A673 (cell line): Measurements from ENCODE around the gene OR52E1. TPM values are rescaled to one million over a fixed set of nuclear protein-coding genes. Genes with fewer than 3 reads are reported as not detected.

Source experiments
- BruUV-seq: library from RNA; stranded (reverse); fragments of 400-500 nt; replicated peaks from 2 replicates; lab custom pipeline; 2021; lab: Mats Ljungman, UMichigan
- CTCF ChIA-PET: fragments of 300-600 bp; sonication (Branson Sonifier 250); formaldehyde crosslinking; loops from one replicate; lab custom pipeline; 2022; ENCODE audit warnings: antibody characterized with exemption; lab: Charles Lee
- POLR2A ChIA-PET: fragments of 300-600 bp; sonication (Branson Sonifier 250); formaldehyde crosslinking; loops from one replicate; lab custom pipeline; 2022; ENCODE audit warnings: antibody characterized with exemption; ENCODE audit not compliant: low non-redundant PET; lab: Charles Lee
- DNase-seq: peaks from one replicate; pipeline ENCODE4 v3.0.0-alpha.2; 2015; ENCODE audit warnings: low spot score
- H3K27ac ChIP-seq: fragments of 200-600 bp; sonication (generic); 2 replicates; pipeline ENCODE4 v1.5.1; 2016; ENCODE audit warnings: mixed run types, low read depth, mild to moderate bottlenecking, mixed read lengths, antibody characterized with exemption, low read length; ENCODE audit not compliant: poor library complexity, severe bottlenecking
- H3K27me3 ChIP-seq: fragments of 200-600 bp; sonication (generic); replicated peaks from 2 replicates; pipeline ENCODE4 v1.6.1; 2017; ENCODE audit warnings: mixed run types, low read depth, mild to moderate bottlenecking, mixed read lengths, antibody characterized with exemption, low read length; ENCODE audit not compliant: insufficient read depth, poor library complexity
- H3K36me3 ChIP-seq: fragments of 200-600 bp; sonication (generic); 2 replicates; pipeline ENCODE4 v1.6.1; 2016; ENCODE audit warnings: mixed run types, mild to moderate bottlenecking, mixed read lengths, antibody characterized with exemption, low read length; ENCODE audit not compliant: insufficient read depth, poor library complexity, severe bottlenecking
- H3K4me1 ChIP-seq: fragments of 200-600 bp; sonication (generic); 2 replicates; pipeline ENCODE4 v1.6.1; 2017; ENCODE audit warnings: mixed run types, mild to moderate bottlenecking, mixed read lengths, antibody characterized with exemption, low read length; ENCODE audit not compliant: insufficient read depth, poor library complexity, severe bottlenecking
- H3K4me3 ChIP-seq: fragments of 200-600 bp; sonication (generic); 2 replicates; pipeline ENCODE4 v1.5.1; 2016; ENCODE audit warnings: low read depth, mixed run types, mild to moderate bottlenecking, mixed read lengths, low read length; ENCODE audit not compliant: poor library complexity, severe bottlenecking
- H3K9me3 ChIP-seq: fragments of 200-600 bp; sonication (generic); 2 replicates; pipeline ENCODE4 v1.6.1; 2016; ENCODE audit warnings: mixed run types, low read depth, mild to moderate bottlenecking, mixed read lengths, antibody characterized with exemption, low read length; ENCODE audit not compliant: poor library complexity, severe bottlenecking
- CTCF ChIP-seq: fragments of 300-800, 200-600 bp; sonication (generic); conservative IDR thresholded peaks from 2 replicates; pipeline ENCODE4 v1.5.1; 2017; ENCODE audit warnings: low read depth, mild to moderate bottlenecking, antibody characterized with exemption, low read length, moderate library complexity, mixed read lengths
- EZH2 ChIP-seq: fragments of 200-600 bp; sonication (generic); IDR thresholded peaks from 2 replicates; pipeline ENCODE4 v1.6.1; 2017; ENCODE audit warnings: borderline replicate concordance, low read depth, mild to moderate bottlenecking, mixed read lengths, antibody characterized with exemption, low read length; ENCODE audit not compliant: poor library complexity, severe bottlenecking
- intact Hi-C: fragments of 100-400 bp; cut with micrococcal nuclease; formaldehyde crosslinking; loops from one replicate; pipeline ENCODE4 v1.10.0; 2022; ENCODE audit not compliant: unreplicated experiment
- total RNA-seq: library from RNA; stranded (reverse); gene quantifications from 2 replicates; pipeline ENCODE4 v1.2.3, GENCODE V29; 2021

Gene OR52E1
- total RNA-seq, 1 experiment from 2014 or later, result not detected

GRCh38 chr11:5096011-5096410 lies 26.6 kb downstream of the OR52E1 start:
- intact Hi-C loops, result no loop called here
- ChIA-PET CTCF (no interaction called here), POLR2A (no interaction called here)
- no peaks in the 10 kb centered on the region for H3K9me3 ChIP-seq
- H3K27ac ChIP-seq, result no peak overlapping the region
- no peaks in the 10 kb centered on the region for H3K36me3 ChIP-seq
- no peaks in the 10 kb centered on the region for H3K27me3 ChIP-seq
- DNase-seq, result no peak
- BruUV-seq, result no TSS peak
- no peak overlapping the region for H3K4me3 ChIP-seq
- TF ChIP-seq EZH2 (no peak), CTCF (no peak)
- H3K4me1 ChIP-seq, result no peaks in the 10 kb centered on the region

- Histone ChIP-seq H3K9me3 (no peaks in the 10 kb centered on the region), H3K4me3 (no peak overlapping the region), H3K27me3 (no peaks in the 10 kb centered on the region), H3K27ac (no peak overlapping the region), H3K36me3 (no peaks in the 10 kb centered on the region), H3K4me1 (no peaks in the 10 kb centered on the region)
- CTCF ChIA-PET, result no interaction called here
- no TSS peak for BruUV-seq
- TF ChIP-seq CTCF (no peak), EZH2 (no peak)
- DNase-seq, result peak; percentile 25
- intact Hi-C loops, result no loop called here
- POLR2A ChIA-PET, result no interaction called here
Measured at GRCh38 chr11:5102246-5102645, 32.9 kb downstream of the OR52E1 start.

- ChIA-PET POLR2A (no interaction called here), CTCF (no interaction called here)
- Histone ChIP-seq H3K4me1 (no peaks in the 10 kb centered on the region), H3K27me3 (no peaks in the 10 kb centered on the region), H3K4me3 (no peak overlapping the region), H3K27ac (no peak overlapping the region), H3K36me3 (no peaks in the 10 kb centered on the region), H3K9me3 (no peaks in the 10 kb centered on the region)
- no TSS peak for BruUV-seq
- TF ChIP-seq EZH2, result no peak
- TF ChIP-seq CTCF, result no peak
- no peak for DNase-seq
- intact Hi-C loops, result no loop called here
Measured at GRCh38 chr11:5103066-5103465, 33.7 kb downstream of the OR52E1 start.
